ENCODE measurements around the gene SYNE3.

The SYNE3 gene

DNA sequence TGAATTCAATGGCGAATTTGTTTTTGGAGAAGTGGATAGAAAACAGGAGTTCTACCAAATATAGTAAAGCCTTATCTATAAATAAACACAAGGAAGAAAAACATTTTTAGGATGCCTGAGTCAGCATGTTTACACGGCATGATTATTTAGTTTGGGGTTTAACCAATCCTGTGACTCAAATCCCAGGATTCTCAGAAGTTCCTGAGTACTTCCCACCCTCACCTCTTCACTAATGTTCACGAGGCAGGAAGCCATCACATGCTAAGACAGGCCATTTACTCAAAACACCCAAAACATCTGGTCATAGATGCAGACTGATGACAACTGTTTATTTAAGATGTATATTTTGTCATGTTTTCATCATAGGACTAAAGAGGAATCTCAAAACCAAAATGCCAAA, 15.0 kb upstream of the SYNE3 start:
- TF ChIP-seq SPI1 (IDR thresholded peaks at IDR 0.05; ENCODE audit: borderline replicate concordance, low read depth): no peak
- no peak for TF ChIP-seq GABPA (IDR thresholded peaks at IDR 0.05; ENCODE audit: low read depth)
- TF ChIP-seq, protein P1, sequence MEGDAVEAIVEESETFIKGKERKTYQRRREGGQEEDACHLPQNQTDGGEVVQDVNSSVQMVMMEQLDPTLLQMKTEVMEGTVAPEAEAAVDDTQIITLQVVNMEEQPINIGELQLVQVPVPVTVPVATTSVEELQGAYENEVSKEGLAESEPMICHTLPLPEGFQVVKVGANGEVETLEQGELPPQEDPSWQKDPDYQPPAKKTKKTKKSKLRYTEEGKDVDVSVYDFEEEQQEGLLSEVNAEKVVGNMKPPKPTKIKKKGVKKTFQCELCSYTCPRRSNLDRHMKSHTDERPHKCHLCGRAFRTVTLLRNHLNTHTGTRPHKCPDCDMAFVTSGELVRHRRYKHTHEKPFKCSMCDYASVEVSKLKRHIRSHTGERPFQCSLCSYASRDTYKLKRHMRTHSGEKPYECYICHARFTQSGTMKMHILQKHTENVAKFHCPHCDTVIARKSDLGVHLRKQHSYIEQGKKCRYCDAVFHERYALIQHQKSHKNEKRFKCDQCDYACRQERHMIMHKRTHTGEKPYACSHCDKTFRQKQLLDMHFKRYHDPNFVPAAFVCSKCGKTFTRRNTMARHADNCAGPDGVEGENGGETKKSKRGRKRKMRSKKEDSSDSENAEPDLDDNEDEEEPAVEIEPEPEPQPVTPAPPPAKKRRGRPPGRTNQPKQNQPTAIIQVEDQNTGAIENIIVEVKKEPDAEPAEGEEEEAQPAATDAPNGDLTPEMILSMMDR (IDR thresholded peaks at IDR 0.05; ENCODE audit: insufficient read depth, low read length): no peak
- TF ChIP-seq REST (IDR thresholded peaks at IDR 0.05; ENCODE audit: insufficient replicate concordance, low read depth): no peak
- TF ChIP-seq POLR2AphosphoS5 (IDR thresholded peaks at IDR 0.05; ENCODE audit: low read depth): no peak
- Histone ChIP-seq H3K4me3 (replicated peaks; ENCODE audit: insufficient read depth, low read length) (no peak overlapping the region), H3K27ac (replicated peaks) (peak overlapping the region; percentile 98; the same call in 1 of the 2 replicates), H3K27me3 (ENCODE audit: insufficient read depth, poor library complexity, severe bottlenecking) (no peaks in the 10 kb centered on the region)
- no peak for DNase-seq (ENCODE audit: low read depth in 1 of 2, low spot score in 1 of 2)

GRCh38 chr14:95530473-95531276, 14.2 kb upstream of the SYNE3 start:
- Histone ChIP-seq H3K27ac (replicated peaks) (no peak overlapping the region; the same call in 1 of the 2 replicates), H3K4me3 (replicated peaks; ENCODE audit: insufficient read depth, low read length) (no peak overlapping the region), H3K27me3 (ENCODE audit: insufficient read depth, poor library complexity, severe bottlenecking) (no peaks in the 10 kb centered on the region)
- DNase-seq (ENCODE audit: low read depth in 1 of 2, low spot score in 1 of 2): no peak
- TF ChIP-seq POLR2AphosphoS5 (IDR thresholded peaks at IDR 0.05; ENCODE audit: low read depth) (no peak), REST (IDR thresholded peaks at IDR 0.05; ENCODE audit: insufficient replicate concordance, low read depth) (no peak), SPI1 (IDR thresholded peaks at IDR 0.05; ENCODE audit: borderline replicate concordance, low read depth) (no peak), GABPA (IDR thresholded peaks at IDR 0.05; ENCODE audit: low read depth) (no peak)
- TF ChIP-seq, protein P1 (IDR thresholded peaks at IDR 0.05; ENCODE audit: insufficient read depth, low read length): no peak

DNA sequence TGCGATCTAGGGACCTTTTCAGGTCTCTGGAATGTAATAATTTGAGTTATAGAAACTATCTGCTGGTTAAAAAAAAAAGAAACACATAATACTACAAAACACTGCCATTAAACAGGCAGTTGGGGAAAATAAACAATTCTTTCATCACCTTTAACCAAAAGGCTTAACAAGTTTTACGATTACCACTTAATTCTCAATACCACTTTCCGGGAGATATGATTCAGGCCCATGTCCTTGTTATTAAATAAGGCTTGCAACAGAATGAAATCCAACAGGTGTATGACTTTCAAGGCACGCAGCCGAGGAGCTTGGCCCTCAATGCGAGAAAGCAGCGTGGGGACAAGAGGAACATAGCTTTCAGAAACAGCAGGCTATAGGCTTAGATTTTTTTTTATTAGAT, 12.8 kb upstream of the SYNE3 start:
- no peak for DNase-seq (ENCODE audit: low read depth in 1 of 2, low spot score in 1 of 2)
- no peak overlapping the region for H3K4me3 ChIP-seq (replicated peaks; ENCODE audit: insufficient read depth, low read length)
- no peak overlapping the region for H3K27ac ChIP-seq (replicated peaks)
- H3K27me3 ChIP-seq (ENCODE audit: insufficient read depth, poor library complexity, severe bottlenecking): no peaks in the 10 kb centered on the region
- TF ChIP-seq POLR2AphosphoS5 (IDR thresholded peaks at IDR 0.05; ENCODE audit: low read depth): no peak
- TF ChIP-seq SPI1 (IDR thresholded peaks at IDR 0.05; ENCODE audit: borderline replicate concordance, low read depth): no peak
- TF ChIP-seq REST (IDR thresholded peaks at IDR 0.05; ENCODE audit: insufficient replicate concordance, low read depth): no peak
- TF ChIP-seq, protein P1 (IDR thresholded peaks at IDR 0.05; ENCODE audit: insufficient read depth, low read length): no peak
- TF ChIP-seq GABPA (IDR thresholded peaks at IDR 0.05; ENCODE audit: low read depth): no peak

Measured in HL-60 (cell line).